ENCODE results near the gene ARHGAP10. TPM values are rescaled to one million over a fixed set of nuclear protein-coding genes. Genes with fewer than 3 reads are reported as not detected.

ARHGAP10 gene
- total and polyA plus RNA-seq, 10 of the 15 experiments (the other 5 are each of a cell fraction or from before 2014, with no cell fraction given), result 1.3 to 25.8 (median 17.2) TPM

GRCh38 chr4:147933316-147933715 is 201.4 kb downstream of the ARHGAP10 start (continued):
- TF ChIP-seq BCL3 (IDR thresholded peaks at IDR 0.05; ENCODE audit: borderline replicate concordance, insufficient read depth, low read depth, low read length, poor library complexity, severe bottlenecking) (no peak), BMI1 (IDR thresholded peaks at IDR 0.05; ENCODE audit: borderline replicate concordance) (no peak), ZNF274 (IDR thresholded peaks at IDR 0.05; ENCODE audit: insufficient read depth, insufficient read length) (no peak)

GRCh38 chr4:147933779-147934178 is 201.9 kb downstream of the ARHGAP10 start:
- H3K4me2 ChIP-seq (ENCODE audit: control insufficient read depth, insufficient read depth), result no peak overlapping the region
- ChIA-PET SMC1A (ENCODE audit: uncharacterized antibody, unreplicated experiment) (interaction anchor here (1.5 kb wide), 1 partner anchor 10 kb away, joined by 13 read pairs; no protein-coding TSS in a partner anchor), RAD21 (ENCODE audit: unreplicated experiment) (interaction anchor here (0.8 kb wide), 1 partner anchor 9 kb away, joined by 4 read pairs; no protein-coding TSS in a partner anchor), CTCF (interaction anchor here (1.2 to 1.3 kb wide), 2 partner anchors 67 to 317 kb away, joined by 3 read pairs; partner anchors contain the start of gene TMEM184C), POLR2A (no interaction called here)
- FAIRE-seq (no peak), ATAC-seq (no peak), DNase-seq (ENCODE audit: low read depth, low spot score) (no peak)
- H3K9me3 ChIP-seq (replicated peaks; ENCODE audit: control insufficient read depth, insufficient read depth, low read length), result no peaks in the 10 kb centered on the region
- H3K79me2 ChIP-seq (ENCODE audit: control insufficient read depth, insufficient read depth, low read length), result no peaks in the 10 kb centered on the region
- in situ Hi-C loops (cut with MboI), result no loop called here
- H3K27me3 ChIP-seq (replicated peaks in 1 of 2; ENCODE audit: control insufficient read depth in 2 of 2, insufficient read depth in 2 of 2, low read length in 1 of 2), result no peaks in the 10 kb centered on the region
- no peaks in the 10 kb centered on the region for H3K4me1 ChIP-seq (ENCODE audit: control insufficient read depth, insufficient read depth, low read length)
- intact Hi-C loops (cut with micrococcal nuclease; ENCODE audit: unreplicated experiment), result no loop called here
- no TSS peak for BruUV-seq (replicated peaks)
- H3K4me3 ChIP-seq, result no peak overlapping the region
- no peak overlapping the region for H2AFZ ChIP-seq (ENCODE audit: control insufficient read depth, low read depth, low read length)
- H3K36me3 ChIP-seq (ENCODE audit: control insufficient read depth in 2 of 2, insufficient read depth in 2 of 2, low read length in 1 of 2), result peaks cover 0 to 5% of the 10 kb centered on the region in 2 experiments; a peak in 3 of 4 replicates
- H3K9ac ChIP-seq (ENCODE audit: control insufficient read depth, insufficient read depth, low read length), result no peak overlapping the region
- WGBS (ENCODE audit: insufficient coverage, insufficient replicate concordance, low lambda C conversion rate, missing lambda C conversion rate), result 61% methylated on average over 3 of the region's 3 CpGs
- H3K27ac ChIP-seq (ENCODE audit: control insufficient read depth, insufficient read depth), result no peak overlapping the region
- no peaks in the 10 kb centered on the region for H4K20me1 ChIP-seq (ENCODE audit: control insufficient read depth, insufficient read depth)
- TF ChIP-seq E2F8 (IDR thresholded peaks at IDR 0.05; ENCODE audit: low read depth, partially characterized antibody), result no peak
- no peak for TF ChIP-seq NBN (IDR thresholded peaks at IDR 0.05)
- no peak for TF ChIP-seq ZNF24 (IDR thresholded peaks at IDR 0.05)
- TF ChIP-seq RB1 (IDR thresholded peaks at IDR 0.05; ENCODE audit: borderline replicate concordance), result no peak
- no peak; the same call in 1 of the 2 replicates for TF ChIP-seq POLR2A (IDR thresholded peaks at IDR 0.05; ENCODE audit: low read depth, low read length)
- no peak for TF ChIP-seq CHD2 (IDR thresholded peaks at IDR 0.05; ENCODE audit: borderline replicate concordance, low read depth, low read length)
- no peak for TF ChIP-seq SRF (IDR thresholded peaks at IDR 0.05; ENCODE audit: low read depth in 2 of 2, low read length in 2 of 2)
- TF ChIP-seq CTCF (IDR thresholded peaks at IDR 0.05 in 2 of 3, conservative IDR thresholded peaks at IDR 0.05 in 1 of 3; ENCODE audit: control insufficient read depth in 2 of 3, extremely low read depth in 1 of 3, insufficient read depth in 1 of 3, low read depth in 3 of 3, low read length in 3 of 3), result no peak
- TF ChIP-seq EGR1 (IDR thresholded peaks at IDR 0.05; ENCODE audit: borderline replicate concordance in 1 of 2, low read depth in 2 of 2, low read length in 2 of 2), result no peak
- TF ChIP-seq TCF7 (IDR thresholded peaks at IDR 0.05; ENCODE audit: borderline replicate concordance), result no peak
- TF ChIP-seq CHD4 (IDR thresholded peaks at IDR 0.05), result no peak
- TF ChIP-seq ZNF622 (IDR thresholded peaks at IDR 0.05), result no peak
- no peak for TF ChIP-seq HCFC1 (IDR thresholded peaks at IDR 0.05; ENCODE audit: low read length)

All from GM12878 (cell line).